Nephron (organoid): ENCODE results near the gene TSKU.
"Not testable (repeated sequence)": the region's sequence is repeated elsewhere in the genome, so short reads cannot be mapped to it uniquely, and the experiment has no call there.

ENCODE experiments used
- H3K27ac Mint-ChIP-seq, 3 experiments: 2 replicates each; pipeline ENCODE4 v1.8.0; 2020; ENCODE audit warnings: mixed read lengths in 3 of 3, mild to moderate bottlenecking in 2 of 3, moderate library complexity in 1 of 3
- H3K27me3 Mint-ChIP-seq: 2 replicates; pipeline ENCODE4 v1.8.0; 2021; ENCODE audit warnings: low read depth, mild to moderate bottlenecking, moderate library complexity, mixed read lengths
- H3K36me3 Mint-ChIP-seq: 2 replicates; pipeline ENCODE4 v1.8.0; 2020; ENCODE audit warnings: low read depth, mixed read lengths
- H3K4me1 Mint-ChIP-seq: 2 replicates; pipeline ENCODE4 v1.8.0; 2020; ENCODE audit warnings: mixed read lengths
- H3K4me3 Mint-ChIP-seq, 3 experiments: 2 replicates each; pipeline ENCODE4 v1.8.0; 2020; ENCODE audit warnings: mild to moderate bottlenecking in 3 of 3, mixed read lengths in 3 of 3, moderate library complexity in 2 of 3
- H3K9me3 Mint-ChIP-seq: 2 replicates; pipeline ENCODE4 v1.8.0; 2020; ENCODE audit warnings: mixed read lengths
- CTCF ChIP-seq, 3 experiments: fragments of 200-600 bp; sonication (generic); IDR thresholded peaks; one replicate each; pipeline ENCODE4 v1.5.0; 2021; ENCODE audit warnings: antibody characterized with exemption in 3 of 3; ENCODE audit not compliant: unreplicated experiment in 3 of 3

TSKU gene

GRCh38 chr11:76790251-76790650, 7.1 kb downstream of the TSKU start:
- peaks cover 41% of the 10 kb centered on the region for H3K4me1 Mint-ChIP-seq
- peaks cover 38% of the 10 kb centered on the region for H3K36me3 Mint-ChIP-seq
- H3K27ac Mint-ChIP-seq, result no peak overlapping the region
- no peaks in the 10 kb centered on the region for H3K27me3 Mint-ChIP-seq
- TF ChIP-seq CTCF (IDR thresholded peaks at IDR 0.05; ENCODE audit: unreplicated experiment in 3 of 3), result no peak
- H3K4me3 Mint-ChIP-seq, result no peak overlapping the region
- peaks cover 8% of the 10 kb centered on the region for H3K9me3 Mint-ChIP-seq

- not testable (repeated sequence) for H3K27ac Mint-ChIP-seq, H3K4me3 Mint-ChIP-seq, H3K27me3 Mint-ChIP-seq, H3K9me3 Mint-ChIP-seq
- Mint-ChIP-seq H3K4me1 (peaks cover 34% of the 10 kb centered on the region), H3K36me3 (peaks cover 43% of the 10 kb centered on the region)
Observed at GRCh38 chr11:76791002-76791770, 8.0 kb downstream of the TSKU start.

- Mint-ChIP-seq H3K27ac (peak overlapping the region in 1 of 3 experiments; percentile 81), H3K4me1 (peaks cover 30% of the 10 kb centered on the region), H3K27me3 (no peaks in the 10 kb centered on the region), H3K4me3 (no peak overlapping the region), H3K9me3 (peaks cover 8% of the 10 kb centered on the region), H3K36me3 (peaks cover 40% of the 10 kb centered on the region)
- no peak for TF ChIP-seq CTCF (IDR thresholded peaks at IDR 0.05; ENCODE audit: unreplicated experiment in 3 of 3)
Observed at GRCh38 chr11:76791861-76792260, 8.7 kb downstream of the TSKU start.

- no peaks in the 10 kb centered on the region for H3K27me3 Mint-ChIP-seq
- H3K9me3 Mint-ChIP-seq, result peaks cover 8% of the 10 kb centered on the region
- no peak for TF ChIP-seq CTCF (IDR thresholded peaks at IDR 0.05; ENCODE audit: unreplicated experiment in 3 of 3)
- no peak overlapping the region for H3K4me3 Mint-ChIP-seq
- H3K27ac Mint-ChIP-seq, result peak overlapping the region in 1 of 3 experiments; percentile 81
- H3K4me1 Mint-ChIP-seq, result peaks cover 30% of the 10 kb centered on the region
- H3K36me3 Mint-ChIP-seq, result peaks cover 39% of the 10 kb centered on the region
Observed at GRCh38 chr11:76792505-76793264, 9.5 kb downstream of the TSKU start.

DNA sequence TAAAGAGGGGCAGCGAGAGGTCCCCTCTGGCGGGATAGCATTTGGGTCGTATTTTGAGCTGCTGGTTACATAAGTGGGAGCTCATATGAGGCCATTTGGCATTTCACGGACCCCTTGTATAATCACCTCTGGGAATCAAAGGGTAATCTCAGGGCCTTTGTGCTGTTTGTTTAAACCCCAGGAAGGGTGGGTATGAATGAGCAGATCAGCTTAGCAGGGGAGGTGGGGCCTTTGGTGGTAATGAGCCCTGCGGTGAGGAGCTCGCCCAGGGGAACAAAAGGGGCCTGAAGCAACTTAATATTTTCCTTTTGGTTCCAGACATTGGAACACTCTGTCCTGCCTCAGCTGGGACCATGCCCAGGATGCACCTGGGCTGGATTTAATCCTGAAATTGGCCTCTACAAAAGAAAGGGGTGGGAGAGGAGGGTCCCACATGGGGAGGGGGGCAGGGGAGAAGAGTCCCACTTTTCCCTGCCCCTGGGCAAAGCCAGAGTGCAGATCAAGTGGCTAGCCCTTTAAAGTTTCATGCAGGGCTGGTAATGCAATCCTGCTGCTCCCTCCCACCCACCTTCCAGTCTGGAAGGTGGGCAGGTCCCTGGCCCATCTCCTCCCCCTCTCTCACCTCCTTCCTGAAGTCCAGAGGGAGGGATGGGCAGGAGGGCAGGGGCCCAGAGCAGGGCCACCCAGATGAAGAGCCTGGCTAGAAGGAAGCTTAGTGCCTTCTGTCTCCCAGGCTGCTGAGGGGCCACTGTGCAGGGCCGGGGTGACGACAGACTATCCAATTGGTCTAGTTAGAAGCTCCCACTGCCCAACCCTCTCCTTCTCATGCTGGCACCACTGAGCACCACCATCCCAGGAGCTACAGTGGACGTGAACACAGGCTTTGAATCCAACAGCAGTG, 10.5 kb downstream of the TSKU start:
- H3K4me1 Mint-ChIP-seq, result peaks cover 30% of the 10 kb centered on the region
- peak overlapping the region in 2 of 3 experiments; percentile 29 to 77 for H3K27ac Mint-ChIP-seq
- H3K4me3 Mint-ChIP-seq, result no peak overlapping the region
- H3K27me3 Mint-ChIP-seq, result no peaks in the 10 kb centered on the region
- peaks cover 37% of the 10 kb centered on the region for H3K36me3 Mint-ChIP-seq
- TF ChIP-seq CTCF (IDR thresholded peaks at IDR 0.05; ENCODE audit: unreplicated experiment in 3 of 3), result no peak
- H3K9me3 Mint-ChIP-seq, result peaks cover 8% of the 10 kb centered on the region
